OCI-M2 (cell line): Measurements from ENCODE around the gene SERPINI2.
"Not testable (repeated sequence)": the region's sequence is repeated elsewhere in the genome, so short reads cannot be mapped to it uniquely, and the experiment has no call there.

Experiments used
- DNase-seq: peaks from one replicate; lab custom pipeline; 2025; ENCODE audit not compliant: unreplicated experiment; lab: John Stamatoyannopoulos, UW

SERPINI2 gene

GRCh38 chr3:167451282-167451681 lies 22.6 kb downstream of the SERPINI2 start:
- no peak for DNase-seq

GRCh38 chr3:167450675-167451074 lies 23.2 kb downstream of the SERPINI2 start:
- no peak for DNase-seq

- DNase-seq: no peak
These were observed 23.6 kb downstream of the SERPINI2 start for GRCh38 chr3:167450195-167450594.

- DNase-seq: no peak
These were observed 28.4 kb downstream of the SERPINI2 start for GRCh38 chr3:167445491-167445890.

- DNase-seq: no peak
These were observed 32.6 kb downstream of the SERPINI2 start for GRCh38 chr3:167441256-167441655.

GRCh38 chr3:167437428-167438139 lies 36.3 kb downstream of the SERPINI2 start:
- DNase-seq: no peak

GRCh38 chr3:167426962-167427361 lies 46.9 kb downstream of the SERPINI2 start:
- not testable (repeated sequence) for DNase-seq

- not testable (repeated sequence) for DNase-seq
These were observed 51.4 kb downstream of the SERPINI2 start for GRCh38 chr3:167422396-167422795.

GRCh38 chr3:167409611-167410010 lies 64.2 kb downstream of the SERPINI2 start:
- no peak for DNase-seq

GRCh38 chr3:167406876-167407492 lies 66.9 kb downstream of the SERPINI2 start:
- peak; percentile 8 for DNase-seq

- DNase-seq: no peak
These were observed 76.0 kb downstream of the SERPINI2 start for GRCh38 chr3:167397826-167398225.

- no peak for DNase-seq
These were observed 77.8 kb downstream of the SERPINI2 start for GRCh38 chr3:167396075-167396474.

GRCh38 chr3:167394003-167394402 lies 79.8 kb downstream of the SERPINI2 start:
- no peak for DNase-seq
